Astrocyte of the spinal cord (primary cell): ENCODE data around the gene KLK14.

Source experiments
- DNase-seq: peaks from one replicate; pipeline ENCODE4 v3.0.0; 2011; ENCODE audit warnings: low read depth, low spot score
- H3K4me3 ChIP-seq: 2 replicates; pipeline ENCODE4 v1.5.1; 2011; ENCODE audit warnings: low read depth, mild to moderate bottlenecking, low read length, moderate library complexity
- CTCF ChIP-seq: IDR thresholded peaks from 2 replicates; pipeline ENCODE4 v1.5.1; 2012; ENCODE audit warnings: low read depth, mild to moderate bottlenecking, low read length, inconsistent platforms
- in situ Hi-C: cut with HindIII; loops from 2 replicates; pipeline ENCODE4 v1.10.0; 2017; ENCODE audit warnings: low sequenced_read_pairs

Gene KLK14

GRCh38 chr19:51040151-51040550, 42.5 kb downstream of the KLK14 start:
- TF ChIP-seq CTCF = no peak
- in situ Hi-C loops = no loop called here
- no peak for DNase-seq
- no peak overlapping the region for H3K4me3 ChIP-seq

GRCh38 chr19:51036519-51036918, 46.2 kb downstream of the KLK14 start:
- no peak overlapping the region for H3K4me3 ChIP-seq
- no peak for TF ChIP-seq CTCF
- no peak for DNase-seq
- in situ Hi-C loops = no loop called here

GRCh38 chr19:51034704-51035103, 48.0 kb downstream of the KLK14 start, which contains the start of gene KLK12:
Gene KLK12 (minus strand): TSS chr19:51035002. CDS start chr19:51034621, 381 bp downstream.
- in situ Hi-C loops = no loop called here

GRCh38 chr19:51031880-51032225, 50.8 kb downstream of the KLK14 start:
- no peak for TF ChIP-seq CTCF
- no peak overlapping the region for H3K4me3 ChIP-seq
- DNase-seq = no peak
- in situ Hi-C loops = no loop called here

More at GRCh38 chr19:51034704-51035103, 48.0 kb downstream of the KLK14 start, which contains the start of gene KLK12:
- no peak for TF ChIP-seq CTCF
- DNase-seq = no peak
- H3K4me3 ChIP-seq = no peak within 1 kb of the TSS

- no peak overlapping the region for H3K4me3 ChIP-seq
- no peak for TF ChIP-seq CTCF
- in situ Hi-C loops = no loop called here
- DNase-seq = no peak
These were observed 51.3 kb downstream of the KLK14 start for GRCh38 chr19:51031220-51031879.

GRCh38 chr19:51030631-51031030, 52.1 kb downstream of the KLK14 start:
- DNase-seq = no peak
- in situ Hi-C loops = no loop called here
- no peak for TF ChIP-seq CTCF

More at GRCh38 chr19:51030631-51031030, 52.1 kb downstream of the KLK14 start:
- no peak overlapping the region for H3K4me3 ChIP-seq
